ENCODE results near the gene DNAI1.

DNA sequence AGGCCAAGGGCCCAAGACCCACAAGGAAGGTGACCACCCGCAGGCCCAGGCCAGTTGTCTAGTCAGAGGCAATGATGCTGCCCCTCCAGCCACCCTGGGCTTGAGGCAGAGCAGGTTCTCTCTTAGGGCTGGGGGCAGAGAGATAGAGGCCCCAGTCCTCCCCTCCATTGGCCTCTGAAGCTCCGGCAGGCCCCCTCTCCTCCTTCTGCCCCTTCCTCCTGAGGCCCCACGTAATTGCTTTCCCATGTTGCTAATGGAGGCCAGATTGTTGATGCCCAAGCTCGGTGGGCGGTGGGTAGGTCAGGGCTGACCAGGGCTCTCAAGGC lies 90.8 kb downstream of the DNAI1 start:
- TF ChIP-seq POLR2AphosphoS5 (IDR thresholded peaks at IDR 0.05; ENCODE audit: low read depth, low read length) (no peak), TAF1 (IDR thresholded peaks at IDR 0.05; ENCODE audit: borderline replicate concordance, insufficient read depth, low read length) (no peak)
- TF ChIP-seq, protein P1, sequence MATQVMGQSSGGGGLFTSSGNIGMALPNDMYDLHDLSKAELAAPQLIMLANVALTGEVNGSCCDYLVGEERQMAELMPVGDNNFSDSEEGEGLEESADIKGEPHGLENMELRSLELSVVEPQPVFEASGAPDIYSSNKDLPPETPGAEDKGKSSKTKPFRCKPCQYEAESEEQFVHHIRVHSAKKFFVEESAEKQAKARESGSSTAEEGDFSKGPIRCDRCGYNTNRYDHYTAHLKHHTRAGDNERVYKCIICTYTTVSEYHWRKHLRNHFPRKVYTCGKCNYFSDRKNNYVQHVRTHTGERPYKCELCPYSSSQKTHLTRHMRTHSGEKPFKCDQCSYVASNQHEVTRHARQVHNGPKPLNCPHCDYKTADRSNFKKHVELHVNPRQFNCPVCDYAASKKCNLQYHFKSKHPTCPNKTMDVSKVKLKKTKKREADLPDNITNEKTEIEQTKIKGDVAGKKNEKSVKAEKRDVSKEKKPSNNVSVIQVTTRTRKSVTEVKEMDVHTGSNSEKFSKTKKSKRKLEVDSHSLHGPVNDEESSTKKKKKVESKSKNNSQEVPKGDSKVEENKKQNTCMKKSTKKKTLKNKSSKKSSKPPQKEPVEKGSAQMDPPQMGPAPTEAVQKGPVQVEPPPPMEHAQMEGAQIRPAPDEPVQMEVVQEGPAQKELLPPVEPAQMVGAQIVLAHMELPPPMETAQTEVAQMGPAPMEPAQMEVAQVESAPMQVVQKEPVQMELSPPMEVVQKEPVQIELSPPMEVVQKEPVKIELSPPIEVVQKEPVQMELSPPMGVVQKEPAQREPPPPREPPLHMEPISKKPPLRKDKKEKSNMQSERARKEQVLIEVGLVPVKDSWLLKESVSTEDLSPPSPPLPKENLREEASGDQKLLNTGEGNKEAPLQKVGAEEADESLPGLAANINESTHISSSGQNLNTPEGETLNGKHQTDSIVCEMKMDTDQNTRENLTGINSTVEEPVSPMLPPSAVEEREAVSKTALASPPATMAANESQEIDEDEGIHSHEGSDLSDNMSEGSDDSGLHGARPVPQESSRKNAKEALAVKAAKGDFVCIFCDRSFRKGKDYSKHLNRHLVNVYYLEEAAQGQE (IDR thresholded peaks at IDR 0.05; ENCODE audit: insufficient read depth in 1 of 2, low read depth in 2 of 2, low read length in 2 of 2) = no peak

All from PFSK-1 (cell line).